Left ventricle myocardium inferior (tissue), 1 donor: ENCODE data around the gene DHRS2. TPM values are rescaled to one million over a fixed set of nuclear protein-coding genes. Genes with fewer than 3 reads are reported as not detected.

Experiments
- DNase-seq: peaks from one replicate; pipeline ENCODE4 v3.0.0-alpha.2; 2020
- H3K27ac ChIP-seq: fragments of 200-600 bp; replicated peaks from 2 replicates; pipeline ENCODE4 v1.8.0; 2021
- H3K27me3 ChIP-seq: fragments of 200-600 bp; 2 replicates; pipeline ENCODE4 v1.8.0; 2021; ENCODE audit warnings: low read depth
- H3K36me3 ChIP-seq: fragments of 200-600 bp; 2 replicates; pipeline ENCODE4 v1.8.0; 2021
- H3K4me1 ChIP-seq: fragments of 200-600 bp; 2 replicates; pipeline ENCODE4 v1.8.0; 2021
- H3K4me3 ChIP-seq: fragments of 200-600 bp; 2 replicates; pipeline ENCODE4 v1.8.0; 2021; ENCODE audit warnings: mild to moderate bottlenecking, moderate library complexity
- H3K9me3 ChIP-seq: fragments of 200-600 bp; replicated peaks from 2 replicates; pipeline ENCODE4 v1.8.0; 2021
- CTCF ChIP-seq: fragments of 200-600 bp; IDR thresholded peaks from 2 replicates; pipeline ENCODE4 v1.8.0; 2021; ENCODE audit warnings: antibody characterized with exemption, mild to moderate bottlenecking, borderline replicate concordance
- intact Hi-C: fragments of 100-400 bp; cut with micrococcal nuclease; formaldehyde crosslinking; loops from one replicate; pipeline ENCODE4 v1.11.0; 2022
- total RNA-seq: library from RNA; stranded (reverse); fragmentation: NEBNext Ultra II Directional; extraction: Animal tissue kit (Norgen Biotek cat#: 25700); gene quantifications from one replicate; pipeline ENCODE4 v1.2.1, GENCODE V29; 2021
- donor health status: DM: no; HTN: yes; CAD: no; lungs with severe emphysema.

Gene DHRS2
- total RNA-seq, 1 donor from 2014 or later: not detected

- H3K4me1 ChIP-seq: no peaks in the 10 kb centered on the region
- H3K4me3 ChIP-seq: no peak overlapping the region
- no peaks in the 10 kb centered on the region for H3K9me3 ChIP-seq
- no peaks in the 10 kb centered on the region for H3K36me3 ChIP-seq
- H3K27me3 ChIP-seq: peaks cover 16% of the 10 kb centered on the region
- no peak for DNase-seq
- no peak for TF ChIP-seq CTCF
- H3K27ac ChIP-seq: no peak overlapping the region
- intact Hi-C loops: no loop called here
These were observed 9.9 kb downstream of the DHRS2 start for GRCh38 chr14:23645812-23646647.

GRCh38 chr14:23646648-23647549 lies 10.7 kb downstream of the DHRS2 start:
- Histone ChIP-seq H3K27ac (no peak overlapping the region), H3K36me3 (no peaks in the 10 kb centered on the region), H3K4me1 (no peaks in the 10 kb centered on the region), H3K27me3 (peaks cover 16% of the 10 kb centered on the region), H3K9me3 (no peaks in the 10 kb centered on the region), H3K4me3 (no peak overlapping the region)
- intact Hi-C loops: no loop called here
- TF ChIP-seq CTCF: no peak
- DNase-seq: no peak

GRCh38 chr14:23647619-23648018 lies 11.5 kb downstream of the DHRS2 start:
- Histone ChIP-seq H3K27me3 (peaks cover 16% of the 10 kb centered on the region), H3K4me1 (no peaks in the 10 kb centered on the region), H3K4me3 (no peak overlapping the region), H3K36me3 (no peaks in the 10 kb centered on the region), H3K9me3 (no peaks in the 10 kb centered on the region), H3K27ac (no peak overlapping the region)
- intact Hi-C loops: no loop called here
- DNase-seq: no peak
- TF ChIP-seq CTCF: no peak

- Histone ChIP-seq H3K4me1 (no peaks in the 10 kb centered on the region), H3K36me3 (no peaks in the 10 kb centered on the region), H3K27ac (no peak overlapping the region), H3K9me3 (no peaks in the 10 kb centered on the region), H3K27me3 (peaks cover 16% of the 10 kb centered on the region), H3K4me3 (no peak overlapping the region)
- intact Hi-C loops: no loop called here
- no peak for TF ChIP-seq CTCF
- no peak for DNase-seq
These were observed 12.7 kb downstream of the DHRS2 start for GRCh38 chr14:23648764-23649460.

GRCh38 chr14:23650506-23650905 lies 14.3 kb downstream of the DHRS2 start:
- no peak for TF ChIP-seq CTCF
- Histone ChIP-seq H3K4me3 (no peak overlapping the region), H3K9me3 (no peaks in the 10 kb centered on the region), H3K27me3 (peaks cover 11% of the 10 kb centered on the region), H3K27ac (no peak overlapping the region), H3K36me3 (no peaks in the 10 kb centered on the region), H3K4me1 (no peaks in the 10 kb centered on the region)
- intact Hi-C loops: no loop called here
- DNase-seq: no peak
